Measurements from ENCODE around the gene ZNF232.
A peak's percentile ranks its signal among the peaks of the same experiment; 100 is the strongest.
"Not testable (repeated sequence)": the region's sequence is repeated elsewhere in the genome, so short reads cannot be mapped to it uniquely, and the experiment has no call there.

ZNF232 gene

DNA sequence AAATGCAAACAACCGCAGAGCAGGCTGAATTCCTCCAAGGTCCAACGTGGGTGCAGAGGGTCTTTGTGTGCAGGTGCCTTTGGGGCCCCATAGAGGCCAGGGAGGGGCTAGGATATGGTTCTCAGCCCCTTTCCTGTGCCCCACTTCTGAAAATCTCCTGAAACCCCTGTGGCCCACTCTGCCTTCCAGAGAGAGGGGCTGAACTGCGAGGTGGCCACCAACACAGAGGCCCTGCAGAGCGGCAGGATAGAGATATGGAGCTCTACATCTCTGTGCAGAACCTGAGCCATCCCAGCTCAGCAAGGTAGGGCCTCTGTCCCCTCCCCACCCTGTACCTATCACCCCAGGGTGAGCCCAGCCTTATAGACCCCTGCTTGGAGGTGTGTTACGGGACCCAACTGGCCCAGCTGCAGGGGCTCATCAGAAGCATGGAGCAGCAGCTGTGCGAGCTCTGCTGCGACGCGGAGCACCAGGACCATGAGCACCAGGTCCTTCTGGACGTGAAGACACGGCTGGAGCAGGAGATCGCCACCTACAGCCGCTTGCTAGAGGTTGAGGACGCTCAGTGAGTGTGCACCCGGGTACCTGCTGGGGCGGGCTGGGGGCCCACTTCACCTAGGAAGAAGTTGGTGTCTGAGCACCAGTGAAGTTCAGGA, 9.6 kb upstream of the ZNF232 start:
- no peak for DNase-seq (ENCODE audit: low read depth)
- H3K4me3 ChIP-seq (ENCODE audit: low read length) = no peak overlapping the region
- TF ChIP-seq CTCF (conservative IDR thresholded peaks at IDR 0.05; ENCODE audit: low read length) = no peak

- DNase-seq (ENCODE audit: low read depth); H3K4me3 ChIP-seq (ENCODE audit: low read length): not testable (repeated sequence)
Observed at GRCh38 chr17:5120436-5121185, 8.9 kb upstream of the ZNF232 start.

GRCh38 chr17:5120036-5120435, 8.4 kb upstream of the ZNF232 start:
- TF ChIP-seq CTCF (conservative IDR thresholded peaks at IDR 0.05; ENCODE audit: low read length) = no peak
- DNase-seq (ENCODE audit: low read depth) = no peak

GRCh38 chr17:5118219-5118618, 6.5 kb upstream of the ZNF232 start:
- no peak for TF ChIP-seq CTCF (conservative IDR thresholded peaks at IDR 0.05; ENCODE audit: low read length)
- no peak for DNase-seq (ENCODE audit: low read depth)
- H3K4me3 ChIP-seq (ENCODE audit: low read length) = no peak overlapping the region

More at GRCh38 chr17:5120036-5120435, 8.4 kb upstream of the ZNF232 start:
- H3K4me3 ChIP-seq (ENCODE audit: low read length) = no peak overlapping the region

DNA sequence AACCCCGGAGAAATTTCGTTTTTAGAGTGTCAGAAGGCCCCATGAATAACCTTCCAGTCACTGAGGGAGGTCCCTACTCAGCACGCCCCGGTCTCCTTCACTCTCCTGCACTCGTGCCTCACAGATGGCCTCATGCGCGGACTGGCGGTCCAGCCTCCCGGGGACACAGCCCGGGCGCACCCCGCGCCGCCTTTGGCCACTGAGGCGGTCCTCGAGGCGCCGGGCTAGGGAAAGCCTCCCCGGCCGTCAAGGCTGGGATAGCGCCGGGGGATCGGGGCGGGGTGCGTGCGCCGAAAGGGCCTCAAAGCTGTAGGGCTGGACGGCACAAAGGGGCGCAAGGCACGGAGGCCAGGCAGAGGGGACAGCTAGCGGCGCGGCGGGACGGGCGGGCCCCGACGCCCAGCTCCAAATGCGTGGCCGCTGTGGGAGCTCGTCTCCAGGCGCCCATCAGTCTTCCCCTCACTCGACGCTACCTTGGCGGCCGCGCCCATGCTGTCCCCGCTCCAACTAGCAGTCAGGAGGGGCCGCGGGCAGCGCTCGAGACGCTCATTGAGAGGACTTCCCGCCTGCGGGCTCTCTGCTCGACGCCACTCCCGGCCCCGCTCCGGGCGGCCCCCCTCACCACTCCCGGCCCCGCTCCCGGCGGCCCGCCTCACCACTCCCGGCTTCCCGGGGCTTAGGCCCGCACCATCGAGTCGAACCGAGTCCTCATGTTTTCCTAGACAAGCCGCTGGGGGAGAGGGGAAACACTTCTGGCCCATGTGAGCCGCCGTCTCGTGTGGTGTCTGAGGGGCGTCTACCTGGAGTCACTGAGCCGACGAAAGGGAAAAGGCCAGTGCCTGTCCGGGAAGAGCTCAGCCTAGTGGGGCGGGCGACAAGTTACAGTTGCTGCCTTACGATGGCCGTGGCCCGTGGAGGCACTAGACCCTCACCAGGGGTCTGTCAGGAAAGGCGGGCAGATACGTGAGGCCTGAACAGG, 4.3 kb upstream of the ZNF232 start, which contains the start of gene USP6:
USP6 (plus strand) TSS at position 360 of the 979 bp plus-strand sequence. CDS start 14,336 bp downstream, outside the sequence.
- no peak for DNase-seq (ENCODE audit: low read depth)
- TF ChIP-seq CTCF (conservative IDR thresholded peaks at IDR 0.05; ENCODE audit: low read length) = no peak
- H3K4me3 ChIP-seq (ENCODE audit: low read length) = no peak within 1 kb of the TSS

- peak overlapping the region; percentile 94 for H3K4me3 ChIP-seq (ENCODE audit: low read length)
- no peak for DNase-seq (ENCODE audit: low read depth)
- no peak; the same call in 1 of the 2 replicates for TF ChIP-seq CTCF (conservative IDR thresholded peaks at IDR 0.05; ENCODE audit: low read length)
Observed at GRCh38 chr17:5110816-5111215, 862 bp downstream of the ZNF232 start.

DNA sequence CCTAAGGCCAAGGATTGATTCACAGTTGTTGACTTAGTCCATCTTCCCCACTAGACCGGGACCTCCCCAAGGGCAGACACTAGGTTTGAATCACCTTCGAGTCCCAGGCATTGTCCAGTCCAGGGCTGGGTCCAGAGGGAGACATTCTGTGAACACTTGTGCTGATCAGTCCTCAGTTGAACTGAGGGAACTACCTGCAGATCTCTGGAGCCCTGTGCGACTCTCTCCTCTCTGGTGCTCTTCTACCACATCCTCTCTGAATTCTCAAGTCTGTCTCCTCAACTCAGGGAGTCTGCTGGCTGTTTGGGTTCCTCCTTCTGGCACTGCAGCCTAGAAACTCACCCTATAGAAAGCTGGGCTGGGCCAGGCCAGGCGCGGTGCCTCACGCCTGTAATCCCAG, 10.8 kb downstream of the ZNF232 start:
- no peak for TF ChIP-seq CTCF (conservative IDR thresholded peaks at IDR 0.05; ENCODE audit: low read length)
- DNase-seq (ENCODE audit: low read depth) = no peak
- no peak overlapping the region for H3K4me3 ChIP-seq (ENCODE audit: low read length)

All from AG10803 (cell line).